WTC11 (cell line): ENCODE data around the gene KATNBL1. TPM values are rescaled to one million over a fixed set of nuclear protein-coding genes. Genes with fewer than 3 reads are reported as not detected.
A peak's percentile ranks its signal among the peaks of the same experiment; 100 is the strongest.
"Not testable (repeated sequence)": the region's sequence is repeated elsewhere in the genome, so short reads cannot be mapped to it uniquely, and the experiment has no call there.

Experiments used
- ATAC-seq: fragments of 200-7000 bp; cut with Tn5 transposase; 2 replicates; pipeline ENCODE4 v1.10.0; 2021; ENCODE audit warnings: mild to moderate bottlenecking, moderate library complexity
- CTCF ChIA-PET: fragments of 300-600 bp; sonication (Branson Sonifier 250); formaldehyde crosslinking; loops from one replicate; lab custom pipeline; 2021; ENCODE audit warnings: antibody characterized with exemption; lab: Charles Lee
- POLR2A ChIA-PET: fragments of 350-600 bp; sonication (Branson Sonifier 250); formaldehyde crosslinking; loops from one replicate; lab custom pipeline; 2021; ENCODE audit warnings: antibody characterized with exemption; lab: Charles Lee
- DNase-seq: peaks from one replicate; pipeline ENCODE4 v3.0.0; 2021; ENCODE audit warnings: low spot score
- H3K27ac Mint-ChIP-seq: 2 replicates; pipeline ENCODE4 v1.8.0; 2021; ENCODE audit warnings: mixed read lengths
- H3K27me3 Mint-ChIP-seq: 2 replicates; pipeline ENCODE4 v1.8.0; 2021; ENCODE audit warnings: low read depth, mild to moderate bottlenecking, moderate library complexity, mixed read lengths
- H3K36me3 Mint-ChIP-seq: 2 replicates; pipeline ENCODE4 v1.8.0; 2021; ENCODE audit warnings: mixed read lengths
- H3K4me1 Mint-ChIP-seq: 2 replicates; pipeline ENCODE4 v1.8.0; 2022; ENCODE audit warnings: mixed read lengths
- H3K4me3 Mint-ChIP-seq: 2 replicates; pipeline ENCODE4 v1.8.0; 2021; ENCODE audit warnings: mild to moderate bottlenecking, moderate library complexity, mixed read lengths
- H3K9me3 Mint-ChIP-seq: 2 replicates; pipeline ENCODE4 v1.8.0; 2021; ENCODE audit warnings: mixed read lengths
- AFF4 ChIP-seq: sonication (generic); formaldehyde crosslinking; IDR thresholded peaks from 2 replicates; pipeline ENCODE4 v1.8.1; 2023; ENCODE audit warnings: mild to moderate bottlenecking, missing genetic modification reagents, borderline replicate concordance
- E2F5 ChIP-seq: sonication (generic); formaldehyde crosslinking; IDR thresholded peaks from 2 replicates; pipeline ENCODE4 v1.8.1; 2022; ENCODE audit warnings: mild to moderate bottlenecking, moderate library complexity, missing genetic modification reagents
- EMX1 ChIP-seq: fragments of 250-450 bp; sonication (Bioruptor Pico); IDR thresholded peaks from 2 replicates; pipeline ENCODE4 v1.8.0; 2021; ENCODE audit warnings: mild to moderate bottlenecking
- HMGXB4 ChIP-seq: sonication (generic); formaldehyde crosslinking; IDR thresholded peaks from 2 replicates; pipeline ENCODE4 v1.8.1; 2023; ENCODE audit warnings: mild to moderate bottlenecking, moderate library complexity, missing genetic modification reagents
- IRF2 ChIP-seq: sonication (generic); formaldehyde crosslinking; IDR thresholded peaks from 2 replicates; pipeline ENCODE4 v1.8.0; 2022; ENCODE audit warnings: low read depth, missing genetic modification reagents, borderline replicate concordance
- MAX ChIP-seq: sonication (generic); formaldehyde crosslinking; IDR thresholded peaks from 2 replicates; pipeline ENCODE4 v1.8.0; 2022; ENCODE audit warnings: mild to moderate bottlenecking, missing genetic modification reagents
- NR1H2 ChIP-seq: sonication (generic); formaldehyde crosslinking; IDR thresholded peaks from 2 replicates; pipeline ENCODE4 v1.9.0; 2021; ENCODE audit warnings: mild to moderate bottlenecking, moderate library complexity, missing genetic modification reagents
- PRRX2 ChIP-seq: fragments of 250-450 bp; sonication (Bioruptor Pico); IDR thresholded peaks from 2 replicates; pipeline ENCODE4 v1.8.0; 2021; ENCODE audit warnings: mild to moderate bottlenecking
- RELA ChIP-seq: sonication (generic); formaldehyde crosslinking; IDR thresholded peaks from 2 replicates; pipeline ENCODE4 v1.8.1; 2022; ENCODE audit warnings: missing genetic modification reagents, mild to moderate bottlenecking, borderline replicate concordance
- TP53 ChIP-seq: sonication (generic); formaldehyde crosslinking; IDR thresholded peaks from 2 replicates; pipeline ENCODE4 v1.8.1; 2023; ENCODE audit warnings: mild to moderate bottlenecking, missing genetic modification reagents
- ZBTB43 ChIP-seq: sonication (generic); formaldehyde crosslinking; IDR thresholded peaks from 2 replicates; pipeline ENCODE4 v1.8.1; 2023; ENCODE audit warnings: mild to moderate bottlenecking, missing genetic modification reagents
- ZNF138 ChIP-seq: sonication (generic); formaldehyde crosslinking; conservative IDR thresholded peaks from 2 replicates; pipeline ENCODE4 v1.8.1; 2022; ENCODE audit warnings: mild to moderate bottlenecking, moderate library complexity, missing genetic modification reagents
- ZNF396 ChIP-seq: fragments of 250-450 bp; sonication (Bioruptor Pico); IDR thresholded peaks from 2 replicates; pipeline ENCODE4 v1.8.0; 2021; ENCODE audit warnings: mild to moderate bottlenecking, moderate library complexity, borderline replicate concordance
- ZNF532 ChIP-seq: fragments of 250-450 bp; sonication (Bioruptor Pico); IDR thresholded peaks from 2 replicates; pipeline ENCODE4 v1.9.0; 2021; ENCODE audit warnings: mild to moderate bottlenecking, borderline replicate concordance
- total RNA-seq: library from RNA; stranded (reverse); gene quantifications from 3 replicates; pipeline ENCODE4 v1.2.3, GENCODE V29; 2021

The KATNBL1 gene
- total RNA-seq, 1 experiment from 2014 or later: 45.8 TPM

- ChIA-PET CTCF (no interaction called here), POLR2A (no interaction called here)
- Mint-ChIP-seq H3K36me3 (peaks cover 30% of the 10 kb centered on the region), H3K9me3 (peaks cover 19% of the 10 kb centered on the region), H3K27ac (no peak overlapping the region), H3K27me3 (no peaks in the 10 kb centered on the region), H3K4me1 (no peaks in the 10 kb centered on the region), H3K4me3 (no peak overlapping the region)
- ATAC-seq (no peak), DNase-seq (no peak)
- no peak for TF ChIP-seq AFF4
- TF ChIP-seq NR1H2 (CRISPR knock-in tag): no peak
- TF ChIP-seq ZBTB43: no peak
- no peak for TF ChIP-seq HMGXB4
- no peak for TF ChIP-seq ZNF396 (CRISPR knock-in tag)
- TF ChIP-seq E2F5 (CRISPR knock-in tag): no peak
- no peak for TF ChIP-seq ZNF532 (CRISPR knock-in tag)
- TF ChIP-seq EMX1 (CRISPR knock-in tag): no peak
- no peak for TF ChIP-seq ZNF138
- TF ChIP-seq RELA (CRISPR knock-in tag): no peak
- no peak for TF ChIP-seq TP53 (CRISPR knock-in tag)
- no peak for TF ChIP-seq MAX (CRISPR knock-in tag)
- TF ChIP-seq PRRX2 (CRISPR knock-in tag): no peak
- no peak for TF ChIP-seq IRF2
These were observed 6.6 kb downstream of the KATNBL1 start for GRCh38 chr15:34203305-34203704.

GRCh38 chr15:34193272-34193671 lies 16.6 kb downstream of the KATNBL1 start:
- ATAC-seq: peak; percentile 58; the same call in 1 of the 2 replicates
- H3K9me3 Mint-ChIP-seq: not testable (repeated sequence)
- CTCF ChIA-PET: interaction anchor here (0.6 to 1.8 kb wide), 9 partner anchors 9 to 163 kb away, joined by 3 to 18 read pairs (median 4); partner anchors contain the start of gene KATNBL1

More at GRCh38 chr15:34193272-34193671, 16.6 kb downstream of the KATNBL1 start:
- not testable (repeated sequence) for H3K4me1 Mint-ChIP-seq, H3K27ac Mint-ChIP-seq, H3K27me3 Mint-ChIP-seq, H3K36me3 Mint-ChIP-seq, H3K4me3 Mint-ChIP-seq
- POLR2A ChIA-PET: interaction anchor here (1.3 kb wide), 1 partner anchor 17 kb away, joined by 3 read pairs; the partner anchor contains the start of gene KATNBL1
- peak; percentile 39 for DNase-seq
